AG09309 (cell line): ENCODE measurements around the gene PTGES.

Experiments
- DNase-seq: peaks from one replicate; pipeline ENCODE4 v3.0.0-alpha.2; 2010; ENCODE audit warnings: low read depth
- H3K4me3 ChIP-seq: 2 replicates; pipeline ENCODE4 v1.5.1; 2011; ENCODE audit warnings: mild to moderate bottlenecking, low read depth, low read length, moderate library complexity; ENCODE audit not compliant: control insufficient read depth
- CTCF ChIP-seq: IDR thresholded peaks from 2 replicates; pipeline ENCODE4 v1.5.1; 2011; ENCODE audit warnings: mild to moderate bottlenecking, low read depth, low read length, inconsistent platforms; ENCODE audit not compliant: insufficient read depth, control insufficient read depth; ENCODE audit errors: missing control alignments

Gene PTGES

GRCh38 chr9:129745200-129745599, 7.6 kb downstream of the PTGES start:
- no peak for TF ChIP-seq CTCF
- no peak overlapping the region for H3K4me3 ChIP-seq
- no peak for DNase-seq

- DNase-seq, result no peak
- no peak for TF ChIP-seq CTCF
- H3K4me3 ChIP-seq, result no peak overlapping the region
Measured at GRCh38 chr9:129740666-129741464, 12.0 kb downstream of the PTGES start.

DNA sequence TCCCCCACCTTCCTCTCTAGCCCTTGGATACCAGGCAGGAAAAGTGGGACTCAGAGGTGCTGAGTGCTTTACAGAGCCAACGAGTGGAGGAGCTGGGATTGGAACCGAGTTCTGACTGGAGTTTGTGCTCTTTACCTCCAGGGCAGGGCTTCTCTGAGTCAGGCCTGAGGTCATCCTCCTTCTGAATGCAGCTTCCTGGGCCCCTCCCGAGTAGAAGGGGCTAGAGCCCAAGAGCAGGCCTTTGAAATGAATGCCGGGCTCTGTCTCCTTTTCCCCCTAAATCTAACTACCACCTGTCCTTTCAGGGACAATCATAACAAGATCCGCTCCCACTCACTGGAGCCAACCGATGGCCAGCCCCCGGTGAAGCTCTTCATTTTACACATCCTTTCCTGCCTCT, 12.7 kb downstream of the PTGES start:
- DNase-seq, result no peak
- no peak overlapping the region for H3K4me3 ChIP-seq
- no peak for TF ChIP-seq CTCF

DNA sequence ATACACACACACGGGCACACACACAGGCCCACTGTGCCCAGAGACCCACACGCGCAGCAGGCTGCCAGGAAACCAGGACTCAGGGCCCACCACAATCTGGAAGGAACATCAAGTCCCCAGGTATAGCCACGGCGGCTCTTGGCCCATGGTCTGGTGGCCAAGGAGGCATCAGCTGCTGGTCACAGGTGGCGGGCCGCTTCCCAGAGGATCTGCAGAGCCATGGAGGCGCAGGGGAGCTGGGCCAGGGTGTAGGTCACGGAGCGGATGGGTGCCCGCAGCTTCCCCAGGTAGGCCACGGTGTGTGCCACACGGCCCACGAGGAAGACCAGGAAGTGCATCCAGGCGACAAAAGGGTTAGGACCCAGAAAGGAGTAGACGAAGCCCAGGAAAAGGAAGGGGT, 13.4 kb downstream of the PTGES start:
- DNase-seq, result no peak
- TF ChIP-seq CTCF, result no peak
- H3K4me3 ChIP-seq, result no peak overlapping the region

GRCh38 chr9:129737479-129738274, 15.2 kb downstream of the PTGES start:
- no peak for DNase-seq
- TF ChIP-seq CTCF, result peak; percentile 92
- H3K4me3 ChIP-seq, result peak overlapping the region; percentile 48

DNA sequence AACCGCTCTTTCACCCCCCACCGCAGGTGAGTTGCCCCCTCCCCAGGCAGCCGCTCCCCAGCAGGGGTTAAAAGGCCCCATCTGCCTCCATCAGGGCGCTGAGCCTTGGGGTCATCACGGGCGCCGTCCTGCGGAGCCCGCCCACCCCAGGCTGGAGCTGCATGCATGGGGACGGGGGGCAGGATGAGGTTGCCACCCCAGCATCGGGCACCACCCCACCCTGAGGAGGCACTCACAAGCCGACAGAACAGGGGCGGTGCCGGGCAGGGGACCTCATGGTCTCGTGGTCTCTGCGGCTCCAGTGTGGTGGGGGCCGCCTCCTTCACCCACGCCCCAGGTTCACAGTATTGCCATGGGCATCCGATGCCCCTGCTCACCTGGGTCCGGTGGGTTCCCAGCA, 16.5 kb downstream of the PTGES start:
- no peak for TF ChIP-seq CTCF

More for the DNA sequence above, 16.5 kb downstream of the PTGES start:
- no peak for DNase-seq
- H3K4me3 ChIP-seq, result no peak overlapping the region
